PC-3 (cell line): ENCODE results near the gene STRBP. TPM values are rescaled to one million over a fixed set of nuclear protein-coding genes. Genes with fewer than 3 reads are reported as not detected.

ENCODE experiments used
- ATAC-seq: fragments of 200-7000 bp; cut with Tn5 transposase; 2 replicates; pipeline ENCODE4 v1.9.1; 2020; ENCODE audit warnings: mild to moderate bottlenecking, moderate library complexity
- BruUV-seq: library from RNA; stranded (reverse); fragments of 400-500 nt; replicated peaks from 2 replicates; lab custom pipeline; 2021; lab: Mats Ljungman, UMichigan
- CTCF ChIA-PET: fragments of 300-600 bp; sonication (Branson Sonifier 250); formaldehyde crosslinking; loops from one replicate; lab custom pipeline; 2022; ENCODE audit warnings: antibody characterized with exemption; lab: Charles Lee
- POLR2A ChIA-PET: fragments of 300-600 bp; sonication (Branson Sonifier 250); formaldehyde crosslinking; loops from one replicate; lab custom pipeline; 2022; ENCODE audit warnings: antibody characterized with exemption; ENCODE audit not compliant: unreplicated experiment; lab: Charles Lee
- DNase-seq: peaks from one replicate; pipeline ENCODE4 v3.0.0-alpha.2; 2015
- H2AFZ ChIP-seq: fragments of 300-600 bp; sonication (generic); 2 replicates; pipeline ENCODE4 v1.6.0; 2016; ENCODE audit warnings: antibody characterized with exemption, low read length
- H3F3A ChIP-seq: fragments of 300-600 bp; sonication (generic); one replicate; pipeline ENCODE4 v1.6.0; 2017; ENCODE audit warnings: antibody characterized with exemption, low read length, control low read depth, mild to moderate bottlenecking; ENCODE audit not compliant: unreplicated experiment
- H3K27ac ChIP-seq: fragments of 300-600 bp; sonication (generic); 2 replicates; pipeline ENCODE4 v1.5.1; 2016; ENCODE audit warnings: mild to moderate bottlenecking, low read length
- H3K27me3 ChIP-seq: fragments of 300-600 bp; sonication (generic); 2 replicates; pipeline ENCODE4 v1.6.1; 2016; ENCODE audit warnings: low read length, mixed read lengths
- H3K36me3 ChIP-seq: fragments of 300-600 bp; sonication (generic); 2 replicates; pipeline ENCODE4 v1.6.1; 2016; ENCODE audit warnings: low read depth, mixed run types, low read length, mixed read lengths
- H3K4me1 ChIP-seq: fragments of 300-600 bp; sonication (generic); 2 replicates; pipeline ENCODE4 v1.5.1; 2016; ENCODE audit warnings: low read length; ENCODE audit not compliant: insufficient read depth
- H3K4me2 ChIP-seq: fragments of 300-600 bp; sonication (generic); 2 replicates; pipeline ENCODE4 v1.6.0; 2016; ENCODE audit warnings: low read length
- H3K4me3 ChIP-seq: fragments of 300-600 bp; sonication (generic); 2 replicates; pipeline ENCODE4 v1.5.1; 2016; ENCODE audit warnings: mild to moderate bottlenecking, low read length, mixed read lengths
- H3K79me2 ChIP-seq: fragments of 300-600 bp; sonication (generic); 2 replicates; pipeline ENCODE4 v1.6.1; 2017; ENCODE audit warnings: low read length, mixed read lengths
- H3K9ac ChIP-seq: fragments of 300-600 bp; sonication (generic); 2 replicates; pipeline ENCODE4 v1.6.0; 2016; ENCODE audit warnings: mild to moderate bottlenecking, low read length
- H3K9me2 ChIP-seq: fragments of 300-600 bp; sonication (generic); replicated peaks from 2 replicates; pipeline ENCODE4 v1.6.1; 2016; ENCODE audit warnings: mixed run types, low read length, mixed read lengths
- H3K9me3 ChIP-seq: fragments of 300-600 bp; sonication (generic); 2 replicates; pipeline ENCODE4 v1.6.1; 2016; ENCODE audit warnings: low read length, mixed read lengths
- H4K20me1 ChIP-seq: fragments of 300-600 bp; sonication (generic); 2 replicates; pipeline ENCODE4 v1.6.1; 2016; ENCODE audit warnings: low read length, mixed read lengths
- CTCF ChIP-seq: fragments of 300-600 bp; sonication (generic); conservative IDR thresholded peaks from 2 replicates; pipeline ENCODE4 v1.5.1; 2017; ENCODE audit warnings: antibody characterized with exemption, low read depth, mild to moderate bottlenecking, low read length
- EZH2 ChIP-seq: fragments of 300-600 bp; sonication (generic); IDR thresholded peaks from one replicate; pipeline ENCODE4 v1.6.1; 2017; ENCODE audit warnings: antibody characterized with exemption, mild to moderate bottlenecking, low read length; ENCODE audit not compliant: unreplicated experiment
- EZH2phosphoT487 ChIP-seq: fragments of 300-600 bp; sonication (generic); IDR thresholded peaks from 2 replicates; pipeline ENCODE4 v1.6.1; 2018; ENCODE audit warnings: mild to moderate bottlenecking, antibody characterized with exemption, low read length, borderline replicate concordance
- intact Hi-C: fragments of 100-400 bp; cut with micrococcal nuclease; formaldehyde crosslinking; loops from 2 replicates; pipeline ENCODE4 v1.9.0; 2023
- total RNA-seq: library from RNA; depleted of rRNA; stranded (reverse); fragments of >200 nt; gene quantifications from 2 replicates; pipeline ENCODE4 v1.2.3, GENCODE V29; 2014

Gene STRBP
- total RNA-seq, 1 experiment from 2014 or later, result 19.2 TPM

GRCh38 chr9:123120131-123120530, 148.3 kb downstream of the STRBP start:
- no peak for ATAC-seq
- Histone ChIP-seq H3K4me1 (no peaks in the 10 kb centered on the region), H2AFZ (no peak overlapping the region), H3K27ac (no peak overlapping the region), H3K9me3 (no peaks in the 10 kb centered on the region), H3K9ac (no peak overlapping the region), H4K20me1 (no peaks in the 10 kb centered on the region), H3F3A (no peaks in the 10 kb centered on the region), H3K4me2 (no peak overlapping the region), H3K36me3 (no peaks in the 10 kb centered on the region), H3K79me2 (no peaks in the 10 kb centered on the region), H3K9me2 (no peaks in the 10 kb centered on the region), H3K4me3 (no peak overlapping the region), H3K27me3 (no peaks in the 10 kb centered on the region)
- DNase-seq, result no peak
- TF ChIP-seq EZH2 (no peak), EZH2phosphoT487 (no peak), CTCF (no peak)
- no TSS peak for BruUV-seq
- POLR2A ChIA-PET, result no interaction called here
- intact Hi-C loops, result loop anchor here (10.0 kb wide), 1 partner anchor 105 kb away; no protein-coding TSS in a partner anchor
- CTCF ChIA-PET, result no interaction called here

- Histone ChIP-seq H3K4me1 (no peaks in the 10 kb centered on the region), H2AFZ (no peak overlapping the region), H3K79me2 (no peaks in the 10 kb centered on the region), H3K27ac (no peak overlapping the region), H3K4me2 (no peak overlapping the region), H3K9me2 (no peaks in the 10 kb centered on the region), H3K27me3 (no peaks in the 10 kb centered on the region), H3K9ac (no peak overlapping the region), H4K20me1 (no peaks in the 10 kb centered on the region), H3F3A (no peaks in the 10 kb centered on the region), H3K9me3 (no peaks in the 10 kb centered on the region), H3K4me3 (no peak overlapping the region), H3K36me3 (no peaks in the 10 kb centered on the region)
- intact Hi-C loops, result no loop called here
- DNase-seq, result no peak
- no TSS peak for BruUV-seq
- TF ChIP-seq CTCF (no peak), EZH2 (no peak), EZH2phosphoT487 (no peak)
- ChIA-PET POLR2A (no interaction called here), CTCF (no interaction called here)
- no peak for ATAC-seq
Observed at GRCh38 chr9:123119566-123119965, 148.8 kb downstream of the STRBP start.

- TF ChIP-seq EZH2, result no peak
- intact Hi-C loops, result no loop called here
- Histone ChIP-seq H3K27ac (no peak overlapping the region), H3K4me1 (no peaks in the 10 kb centered on the region), H3K4me3 (no peak overlapping the region), H3K4me2 (no peak overlapping the region), H3K9ac (no peak overlapping the region), H3F3A (no peaks in the 10 kb centered on the region), H3K9me3 (no peaks in the 10 kb centered on the region), H3K27me3 (no peaks in the 10 kb centered on the region), H2AFZ (no peak overlapping the region), H3K36me3 (no peaks in the 10 kb centered on the region), H3K79me2 (no peaks in the 10 kb centered on the region), H3K9me2 (no peaks in the 10 kb centered on the region), H4K20me1 (no peaks in the 10 kb centered on the region)
- DNase-seq (no peak), ATAC-seq (no peak)
- POLR2A ChIA-PET, result no interaction called here
- no TSS peak for BruUV-seq
- CTCF ChIA-PET, result no interaction called here
Observed at GRCh38 chr9:123116036-123116435, 152.3 kb downstream of the STRBP start.
